Neural cell (in vitro differentiated cells): Measurements from ENCODE around the gene BTG1.

Source experiments
- CTCF ChIP-seq: fragments of 450-650 bp; IDR thresholded peaks from 2 replicates; pipeline ENCODE4 v1.5.1; 2014; ENCODE audit warnings: antibody characterized with exemption, mild to moderate bottlenecking, moderate library complexity; ENCODE audit not compliant: poor library complexity, severe bottlenecking
- EP300 ChIP-seq: fragments of 450-650 bp; conservative IDR thresholded peaks from 2 replicates; pipeline ENCODE4 v1.6.1; 2014; ENCODE audit warnings: antibody characterized with exemption, mild to moderate bottlenecking, moderate library complexity; ENCODE audit not compliant: poor library complexity, severe bottlenecking
- EZH2 ChIP-seq: fragments of 200-600, 300-800 bp; shearing (Covaris generic), sonication (generic); IDR thresholded peaks from 2 replicates; pipeline ENCODE4 v1.6.1; 2014; ENCODE audit warnings: antibody characterized with exemption, low read length, borderline replicate concordance, mild to moderate bottlenecking; ENCODE audit not compliant: insufficient read depth, poor library complexity, severe bottlenecking
- POLR2AphosphoS5 ChIP-seq: IDR thresholded peaks from 2 replicates; pipeline ENCODE4 v1.6.1; 2012
- REST ChIP-seq: IDR thresholded peaks from 2 replicates; pipeline ENCODE4 v1.6.1; 2012; ENCODE audit warnings: borderline replicate concordance
- SMC3 ChIP-seq: fragments of 450-650 bp; conservative IDR thresholded peaks from 2 replicates; pipeline ENCODE4 v1.6.1; 2014; ENCODE audit warnings: antibody characterized with exemption, mild to moderate bottlenecking, moderate library complexity; ENCODE audit not compliant: poor library complexity

- no peak for TF ChIP-seq POLR2AphosphoS5
- TF ChIP-seq EZH2, result no peak
- TF ChIP-seq SMC3, result no peak
- no peak for TF ChIP-seq REST
- TF ChIP-seq CTCF, result no peak
- no peak for TF ChIP-seq EP300
These were observed 39.4 kb upstream of the BTG1 start for GRCh38 chr12:92185052-92185451.
